ENCODE results near the gene ESPL1. TPM values are rescaled to one million over a fixed set of nuclear protein-coding genes. Genes with fewer than 3 reads are reported as not detected.

The ESPL1 gene
- total and polyA plus RNA-seq, 2 of the 8 experiments (the other 6 are each of a cell fraction or from before 2014, with no cell fraction given) = 31.8 to 52.7 TPM

GRCh38 chr12:53277981-53278380 lies 9.9 kb downstream of the ESPL1 start (continued):
- TF ChIP-seq CEBPB (IDR thresholded peaks at IDR 0.05; ENCODE audit: low read depth, low read length) (no peak), MAX (IDR thresholded peaks at IDR 0.05) (no peak)
